GM18508 (cell line): ENCODE results near the gene SBK1.
"Not testable (repeated sequence)": the region's sequence is repeated elsewhere in the genome, so short reads cannot be mapped to it uniquely, and the experiment has no call there.

ENCODE experiments used
- ATAC-seq: cut with Tn5 transposase; IDR thresholded peaks from one replicate; pipeline ENCODE4 v1.9.1; 2021; ENCODE audit warnings: moderate number of reproducible peaks; ENCODE audit not compliant: insufficient read depth, unreplicated experiment

The SBK1 gene

GRCh38 chr16:28291651-28292626, at the start of gene SBK1:
SBK1 (plus strand) TSS chr16:28292525; CDS start chr16:28317392, 24,867 bp downstream.
- no peak for ATAC-seq

GRCh38 chr16:28249483-28249882, 42.8 kb upstream of the SBK1 start:
- not testable (repeated sequence) for ATAC-seq

- no peak for ATAC-seq
Measured at GRCh38 chr16:28250999-28251398, 41.3 kb upstream of the SBK1 start.

- ATAC-seq: no peak
Measured at GRCh38 chr16:28254158-28254557, 38.2 kb upstream of the SBK1 start.

- no peak for ATAC-seq
Measured at GRCh38 chr16:28255838-28256237, 36.5 kb upstream of the SBK1 start.

GRCh38 chr16:28257256-28257655, 35.1 kb upstream of the SBK1 start:
- ATAC-seq: no peak

GRCh38 chr16:28258567-28258966, 33.8 kb upstream of the SBK1 start:
- no peak for ATAC-seq

GRCh38 chr16:28259091-28259780, 33.1 kb upstream of the SBK1 start:
- ATAC-seq: no peak

GRCh38 chr16:28259781-28260150, 32.6 kb upstream of the SBK1 start:
- ATAC-seq: no peak

GRCh38 chr16:28260193-28260592, 32.1 kb upstream of the SBK1 start:
- no peak for ATAC-seq

- no peak for ATAC-seq
Measured at GRCh38 chr16:28261942-28262341, 30.4 kb upstream of the SBK1 start.

GRCh38 chr16:28263305-28263704, 29.0 kb upstream of the SBK1 start:
- no peak for ATAC-seq

- no peak for ATAC-seq
Measured at GRCh38 chr16:28264656-28265055, 27.7 kb upstream of the SBK1 start.

- no peak for ATAC-seq
Measured at GRCh38 chr16:28265822-28266221, 26.5 kb upstream of the SBK1 start.

GRCh38 chr16:28267356-28267755, 25.0 kb upstream of the SBK1 start:
- no peak for ATAC-seq

GRCh38 chr16:28273511-28273910, 18.8 kb upstream of the SBK1 start:
- no peak for ATAC-seq

GRCh38 chr16:28274676-28275075, 17.6 kb upstream of the SBK1 start:
- ATAC-seq: no peak

- no peak for ATAC-seq
Measured at GRCh38 chr16:28276301-28276700, 16.0 kb upstream of the SBK1 start.

- ATAC-seq: no peak
Measured at GRCh38 chr16:28277537-28278388, 14.6 kb upstream of the SBK1 start.

- no peak for ATAC-seq
Measured at GRCh38 chr16:28279006-28279405, 13.3 kb upstream of the SBK1 start.
